Right atrium auricular region (tissue), 2 donors: ENCODE measurements around the gene KCNH1. TPM values are rescaled to one million over a fixed set of nuclear protein-coding genes. Genes with fewer than 3 reads are reported as not detected.

ENCODE experiments used
- DNase-seq: peaks from one replicate; pipeline ENCODE4 v3.0.0-alpha.2; 2019; ENCODE audit warnings: low spot score
- H3K27ac ChIP-seq, 2 donors: fragments of 200-600 bp; sonication (generic); 1 replicate in 1 of 2; 2 replicates in 1 of 2; pipeline ENCODE4 v1.5.1; 2016 to 2019
- H3K27me3 ChIP-seq, 2 donors: fragments of 200-600 bp; sonication (generic); one replicate each; pipeline versions ENCODE4 v1.5.1 to v1.6.0; 2017 to 2019
- H3K36me3 ChIP-seq: fragments of 200-600 bp; sonication (generic); one replicate; pipeline ENCODE4 v1.5.1; 2016
- H3K4me1 ChIP-seq, 2 donors: fragments of 200-600 bp; sonication (generic); one replicate each; pipeline versions ENCODE4 v1.5.1 to v1.6.0; 2017 to 2019
- H3K4me3 ChIP-seq, 2 donors: fragments of 200-600 bp; sonication (generic); 1 replicate in 1 of 2; 2 replicates in 1 of 2; pipeline ENCODE4 v1.5.1; 2017 to 2019; ENCODE audit warnings: mild to moderate bottlenecking in 1 of 2, moderate library complexity in 1 of 2
- H3K9me3 ChIP-seq, 2 donors: fragments of 200-600 bp; sonication (generic); one replicate each; pipeline ENCODE4 v1.5.1; 2019
- total RNA-seq, 2 donors: library from RNA; depleted of rRNA; stranded (reverse); fragments of >200 nt; gene quantifications; one replicate each; pipeline ENCODE4 v1.1.0, GENCODE V29; 2016
- TF ChIP-seq, protein P1 (sequence below), 2 donors: fragments of 200-600 bp; sonication (generic); IDR thresholded peaks; one replicate each; pipeline ENCODE4 v1.5.1; 2019; ENCODE audit warnings: antibody characterized with exemption in 2 of 2

The KCNH1 gene
- total RNA-seq, 2 donors from 2014 or later = not detected

DNA sequence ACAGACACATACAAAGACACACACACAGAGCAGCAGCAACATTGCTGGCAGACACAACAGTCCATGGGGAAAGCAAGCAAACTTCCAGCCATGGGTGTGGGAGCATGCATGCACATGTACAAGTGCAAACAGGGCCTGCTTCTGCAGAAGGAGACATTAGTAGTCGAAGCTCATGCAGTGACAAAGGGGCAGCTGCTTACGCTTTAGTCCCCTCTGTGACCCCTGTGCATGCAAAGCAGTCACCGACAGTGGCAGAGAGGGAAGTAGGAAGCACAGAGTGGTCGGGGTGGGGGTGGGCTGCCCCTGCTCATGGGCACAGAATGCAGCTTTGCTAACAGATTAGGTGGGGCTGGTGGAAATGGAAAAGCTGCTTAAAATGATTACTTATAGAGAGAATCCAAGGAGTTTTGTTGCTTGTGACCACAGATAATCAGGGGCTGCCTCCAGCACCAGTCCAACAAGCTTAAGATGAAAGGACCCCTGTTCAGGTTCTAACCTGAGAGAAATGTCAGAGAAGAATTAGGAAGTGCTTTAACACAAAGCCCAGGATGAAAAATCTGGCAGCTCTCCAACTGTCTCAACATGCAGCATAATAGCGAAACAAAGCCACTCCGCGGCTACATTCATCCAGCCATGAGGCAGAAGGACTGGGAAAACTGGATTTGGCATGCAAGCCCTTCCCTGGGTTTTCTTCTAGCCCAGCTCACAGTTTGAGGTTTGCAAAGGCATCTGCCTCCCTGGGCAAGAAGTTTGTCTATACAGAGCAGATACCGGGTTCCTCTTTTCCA lies 378.9 kb downstream of the KCNH1 start:
- Histone ChIP-seq H3K27ac (no peak overlapping the region), H3K36me3 (no peaks in the 10 kb centered on the region), H3K27me3 (no peaks in the 10 kb centered on the region), H3K4me1 (no peaks in the 10 kb centered on the region), H3K4me3 (no peak overlapping the region), H3K9me3 (peaks cover 0 to 6% of the 10 kb centered on the region in 2 donors)
- TF ChIP-seq, protein P1, sequence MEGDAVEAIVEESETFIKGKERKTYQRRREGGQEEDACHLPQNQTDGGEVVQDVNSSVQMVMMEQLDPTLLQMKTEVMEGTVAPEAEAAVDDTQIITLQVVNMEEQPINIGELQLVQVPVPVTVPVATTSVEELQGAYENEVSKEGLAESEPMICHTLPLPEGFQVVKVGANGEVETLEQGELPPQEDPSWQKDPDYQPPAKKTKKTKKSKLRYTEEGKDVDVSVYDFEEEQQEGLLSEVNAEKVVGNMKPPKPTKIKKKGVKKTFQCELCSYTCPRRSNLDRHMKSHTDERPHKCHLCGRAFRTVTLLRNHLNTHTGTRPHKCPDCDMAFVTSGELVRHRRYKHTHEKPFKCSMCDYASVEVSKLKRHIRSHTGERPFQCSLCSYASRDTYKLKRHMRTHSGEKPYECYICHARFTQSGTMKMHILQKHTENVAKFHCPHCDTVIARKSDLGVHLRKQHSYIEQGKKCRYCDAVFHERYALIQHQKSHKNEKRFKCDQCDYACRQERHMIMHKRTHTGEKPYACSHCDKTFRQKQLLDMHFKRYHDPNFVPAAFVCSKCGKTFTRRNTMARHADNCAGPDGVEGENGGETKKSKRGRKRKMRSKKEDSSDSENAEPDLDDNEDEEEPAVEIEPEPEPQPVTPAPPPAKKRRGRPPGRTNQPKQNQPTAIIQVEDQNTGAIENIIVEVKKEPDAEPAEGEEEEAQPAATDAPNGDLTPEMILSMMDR (IDR thresholded peaks at IDR 0.05) = no peak
- DNase-seq = no peak

DNA sequence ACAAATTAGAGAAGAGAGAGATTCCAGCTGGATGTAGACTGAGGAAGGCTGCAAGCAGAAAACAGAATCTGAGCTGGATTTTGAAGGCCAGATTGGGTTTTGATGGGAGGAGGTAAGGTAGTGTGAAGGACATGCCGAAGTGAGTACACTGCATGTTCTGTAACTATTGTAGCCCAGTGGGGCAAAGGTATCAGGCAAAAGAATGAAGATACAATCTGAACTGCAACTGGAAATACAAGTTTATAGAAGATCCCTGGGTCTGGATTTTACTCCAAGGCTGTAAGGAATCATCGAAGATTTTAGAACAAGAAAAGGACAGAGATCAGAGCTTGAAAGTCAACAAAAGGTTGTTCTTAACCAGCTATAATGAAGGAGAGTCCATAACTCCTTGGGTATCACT lies 382.0 kb downstream of the KCNH1 start:
- Histone ChIP-seq H3K4me1 (no peaks in the 10 kb centered on the region), H3K27me3 (no peaks in the 10 kb centered on the region), H3K9me3 (no peaks in the 10 kb centered on the region), H3K36me3 (no peaks in the 10 kb centered on the region), H3K4me3 (no peak overlapping the region), H3K27ac (no peak overlapping the region)
- TF ChIP-seq, protein P1 (IDR thresholded peaks at IDR 0.05) = no peak
- no peak for DNase-seq

DNA sequence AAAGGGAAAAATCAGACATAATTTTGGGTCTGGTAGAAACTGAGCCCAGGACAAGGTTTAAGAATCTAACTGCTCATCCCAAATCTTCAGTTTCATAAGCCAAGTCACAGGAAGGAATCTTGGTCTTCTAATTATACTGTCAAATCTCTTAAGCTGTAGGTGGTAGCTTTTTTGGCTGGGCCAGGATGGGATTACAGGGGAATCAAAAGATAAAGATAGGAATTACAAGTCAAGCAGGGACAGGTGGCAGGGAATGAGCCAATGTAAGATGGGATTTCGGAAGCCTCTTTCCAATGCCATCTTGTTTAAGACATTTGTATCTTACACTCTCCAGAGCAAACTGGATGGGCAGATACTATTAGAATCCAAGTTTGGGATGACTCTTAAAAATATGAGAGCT lies 383.5 kb downstream of the KCNH1 start:
- Histone ChIP-seq H3K4me1 (no peaks in the 10 kb centered on the region), H3K9me3 (no peaks in the 10 kb centered on the region), H3K27me3 (no peaks in the 10 kb centered on the region), H3K27ac (no peak overlapping the region), H3K36me3 (no peaks in the 10 kb centered on the region), H3K4me3 (no peak overlapping the region)
- no peak for DNase-seq
- TF ChIP-seq, protein P1 (IDR thresholded peaks at IDR 0.05) = no peak

DNA sequence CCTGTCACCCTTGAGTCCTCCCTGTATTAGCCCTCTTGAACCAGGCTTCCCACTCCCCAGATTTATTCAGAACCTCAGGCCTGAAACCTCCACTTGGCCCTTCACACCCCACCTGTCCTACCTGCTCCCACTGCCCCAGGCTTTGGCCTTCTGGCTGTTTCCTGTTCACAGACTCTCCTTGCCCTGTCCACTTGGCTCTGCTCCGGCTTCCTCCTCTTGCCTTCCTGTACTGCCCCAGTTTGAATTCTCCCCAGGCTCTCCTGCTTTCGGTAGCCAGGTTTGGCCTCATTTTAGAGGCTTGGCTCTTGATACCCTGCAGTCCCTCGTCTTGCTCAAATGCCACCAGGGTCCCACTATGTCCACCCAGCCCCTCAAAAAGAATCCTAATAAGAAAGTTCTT lies 385.2 kb downstream of the KCNH1 start:
- no peak overlapping the region for H3K27ac ChIP-seq
- H3K9me3 ChIP-seq = no peaks in the 10 kb centered on the region
- H3K27me3 ChIP-seq = no peaks in the 10 kb centered on the region
- DNase-seq = no peak
- H3K4me3 ChIP-seq = no peak overlapping the region
- TF ChIP-seq, protein P1 (IDR thresholded peaks at IDR 0.05) = no peak
- H3K36me3 ChIP-seq = no peaks in the 10 kb centered on the region
- no peaks in the 10 kb centered on the region for H3K4me1 ChIP-seq

DNA sequence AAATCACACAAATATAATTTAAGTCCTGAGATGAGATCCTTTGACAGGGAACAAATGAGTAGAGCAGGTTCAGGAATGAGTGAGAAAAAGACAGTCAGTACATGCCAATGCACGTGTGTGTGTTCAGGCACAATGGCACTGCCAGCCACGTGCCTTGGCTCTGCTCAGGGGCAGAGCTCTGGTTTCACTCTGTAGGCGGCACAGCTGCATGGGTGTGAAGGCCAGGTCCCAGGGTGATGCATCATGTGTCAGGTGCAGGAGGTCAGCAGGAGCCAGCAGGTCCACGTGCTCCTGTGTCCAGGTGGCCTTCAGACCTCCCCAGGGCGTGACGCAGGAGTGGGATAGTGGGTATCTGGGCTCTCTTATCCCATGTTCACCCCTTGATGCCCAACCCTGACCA lies 386.1 kb downstream of the KCNH1 start:
- Histone ChIP-seq H3K36me3 (no peaks in the 10 kb centered on the region), H3K27me3 (no peaks in the 10 kb centered on the region), H3K4me3 (no peak overlapping the region), H3K27ac (no peak overlapping the region), H3K4me1 (no peaks in the 10 kb centered on the region), H3K9me3 (no peaks in the 10 kb centered on the region)
- TF ChIP-seq, protein P1 (IDR thresholded peaks at IDR 0.05) = no peak
- no peak for DNase-seq

DNA sequence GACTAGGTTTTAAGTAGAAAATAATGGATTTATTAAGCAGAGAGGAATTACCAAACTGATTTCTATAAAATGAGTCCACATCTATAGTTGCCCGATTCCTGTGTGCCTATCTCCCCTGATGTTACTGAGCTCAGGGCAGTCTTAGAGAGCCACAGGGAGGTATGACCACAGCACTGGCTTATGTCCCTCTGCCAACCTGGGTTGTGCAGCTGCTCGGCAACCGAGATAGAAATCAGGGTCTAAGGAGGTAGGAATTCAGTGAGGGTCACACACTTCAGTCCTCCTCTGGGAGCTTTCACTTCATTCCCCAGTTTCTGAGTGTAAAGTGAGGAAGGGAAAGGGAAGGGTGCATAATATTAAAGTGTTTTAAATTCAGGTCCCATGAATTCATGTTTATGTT lies 386.8 kb downstream of the KCNH1 start:
- H3K4me3 ChIP-seq = no peak overlapping the region
- TF ChIP-seq, protein P1 (IDR thresholded peaks at IDR 0.05) = no peak

More for the DNA sequence above, 386.8 kb downstream of the KCNH1 start:
- Histone ChIP-seq H3K4me1 (no peaks in the 10 kb centered on the region), H3K36me3 (no peaks in the 10 kb centered on the region), H3K27ac (no peak overlapping the region), H3K9me3 (no peaks in the 10 kb centered on the region), H3K27me3 (no peaks in the 10 kb centered on the region)
- DNase-seq = no peak
